WI38 (cell line): ENCODE measurements around the gene OGN.
"Not testable (repeated sequence)": the region's sequence is repeated elsewhere in the genome, so short reads cannot be mapped to it uniquely, and the experiment has no call there.

Source experiments
- H3K4me3 ChIP-seq: 2 replicates; pipeline ENCODE4 v1.5.1; 2011; ENCODE audit warnings: low read depth, mild to moderate bottlenecking, control low read depth, low read length
- TF ChIP-seq, protein P1 (sequence below): IDR thresholded peaks from 2 replicates; pipeline ENCODE4 v1.5.1; 2012; ENCODE audit warnings: low read depth, mild to moderate bottlenecking, control low read depth, low read length

Gene OGN

DNA sequence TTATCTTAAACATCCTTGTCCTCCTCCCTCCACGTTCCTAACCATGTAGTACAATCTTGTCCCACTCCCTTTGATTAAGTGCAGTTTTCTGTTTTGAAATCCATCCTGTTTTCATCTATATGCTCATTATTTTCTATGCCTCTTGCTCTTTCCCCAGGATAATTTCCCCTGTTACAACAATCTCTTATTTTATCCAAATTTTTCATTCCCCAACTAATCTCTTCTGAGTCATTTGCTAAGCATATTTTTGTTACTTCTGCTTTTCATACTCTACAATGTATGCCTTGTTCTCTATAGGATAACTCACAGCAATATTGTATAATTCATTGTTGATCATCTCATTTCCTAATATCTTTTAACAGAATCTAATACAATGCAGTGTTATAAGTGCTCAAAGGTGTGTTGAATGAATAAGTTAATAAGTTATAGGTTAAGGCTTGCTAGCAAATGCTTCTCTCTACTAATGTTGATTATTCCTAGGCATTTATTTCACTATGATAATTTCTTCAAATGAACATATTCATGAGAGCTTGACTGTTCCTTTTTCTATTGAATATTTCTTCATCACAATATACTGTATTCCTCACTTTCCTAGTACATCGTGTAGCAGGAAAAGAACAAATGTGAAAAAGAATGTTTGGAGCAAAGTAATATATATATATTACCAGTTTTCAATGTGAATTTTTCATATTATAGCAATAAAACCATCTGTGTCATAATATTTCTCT lies 18.4 kb upstream of the OGN start:
- TF ChIP-seq, protein P1, sequence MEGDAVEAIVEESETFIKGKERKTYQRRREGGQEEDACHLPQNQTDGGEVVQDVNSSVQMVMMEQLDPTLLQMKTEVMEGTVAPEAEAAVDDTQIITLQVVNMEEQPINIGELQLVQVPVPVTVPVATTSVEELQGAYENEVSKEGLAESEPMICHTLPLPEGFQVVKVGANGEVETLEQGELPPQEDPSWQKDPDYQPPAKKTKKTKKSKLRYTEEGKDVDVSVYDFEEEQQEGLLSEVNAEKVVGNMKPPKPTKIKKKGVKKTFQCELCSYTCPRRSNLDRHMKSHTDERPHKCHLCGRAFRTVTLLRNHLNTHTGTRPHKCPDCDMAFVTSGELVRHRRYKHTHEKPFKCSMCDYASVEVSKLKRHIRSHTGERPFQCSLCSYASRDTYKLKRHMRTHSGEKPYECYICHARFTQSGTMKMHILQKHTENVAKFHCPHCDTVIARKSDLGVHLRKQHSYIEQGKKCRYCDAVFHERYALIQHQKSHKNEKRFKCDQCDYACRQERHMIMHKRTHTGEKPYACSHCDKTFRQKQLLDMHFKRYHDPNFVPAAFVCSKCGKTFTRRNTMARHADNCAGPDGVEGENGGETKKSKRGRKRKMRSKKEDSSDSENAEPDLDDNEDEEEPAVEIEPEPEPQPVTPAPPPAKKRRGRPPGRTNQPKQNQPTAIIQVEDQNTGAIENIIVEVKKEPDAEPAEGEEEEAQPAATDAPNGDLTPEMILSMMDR, result no peak
- H3K4me3 ChIP-seq, result no peak overlapping the region

GRCh38 chr9:92414566-92414965 lies 10.2 kb upstream of the OGN start:
- TF ChIP-seq, protein P1, result no peak

DNA sequence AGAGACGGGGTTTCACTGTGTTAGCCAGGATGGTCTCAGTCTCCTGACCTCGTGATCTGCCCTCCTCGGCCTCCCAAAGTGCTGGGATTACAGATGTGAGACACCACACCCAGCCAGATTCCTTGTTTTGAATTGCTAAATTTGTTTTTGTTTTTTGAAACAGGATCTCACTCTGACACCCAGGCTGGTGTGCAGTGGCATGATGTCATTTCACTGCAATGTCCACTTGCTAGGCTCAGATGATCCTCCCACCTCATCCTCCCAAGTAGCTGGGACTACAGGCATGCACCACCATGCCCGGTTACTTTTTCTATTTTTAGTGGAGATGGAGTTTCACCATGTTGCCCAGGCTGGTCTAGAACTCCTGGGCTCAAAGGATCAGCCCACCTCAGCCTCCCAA lies 6.8 kb upstream of the OGN start:
- not testable (repeated sequence) for H3K4me3 ChIP-seq

More at GRCh38 chr9:92414566-92414965, 10.2 kb upstream of the OGN start:
- H3K4me3 ChIP-seq, result no peak overlapping the region

DNA sequence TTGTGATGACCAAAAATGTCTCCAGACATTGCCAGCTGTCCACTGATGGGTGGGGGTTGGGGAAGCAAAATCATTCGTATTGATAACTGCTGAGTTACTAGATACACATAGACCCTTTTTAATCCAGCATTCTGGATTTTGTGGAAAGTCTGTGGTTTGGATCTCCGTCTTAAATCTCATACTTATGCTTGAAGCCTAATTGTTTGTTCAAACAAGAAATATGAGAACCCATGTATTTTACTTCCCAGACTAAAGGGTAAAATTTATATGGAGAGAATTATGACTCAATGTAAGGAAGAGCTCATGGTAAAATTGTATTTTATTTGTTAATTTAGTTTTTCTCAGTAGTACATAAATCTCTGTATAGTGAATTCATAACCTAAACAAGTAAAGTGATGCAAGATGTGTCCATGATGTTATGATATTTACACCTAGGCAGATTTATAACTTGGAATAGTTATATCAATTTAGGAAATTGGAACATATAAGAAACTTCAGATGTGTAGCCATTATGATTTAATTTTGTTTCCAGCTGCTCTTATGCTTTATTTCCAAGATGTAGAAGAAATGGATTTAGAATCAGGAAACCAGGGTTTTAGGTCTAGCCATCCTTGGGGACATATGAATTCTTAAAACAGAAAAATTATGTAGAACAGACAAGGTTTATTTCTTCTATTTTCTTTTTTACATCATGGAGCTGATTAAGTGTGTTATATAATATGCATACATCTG lies 4.5 kb upstream of the OGN start:
- H3K4me3 ChIP-seq, result no peak overlapping the region
- TF ChIP-seq, protein P1, result no peak

DNA sequence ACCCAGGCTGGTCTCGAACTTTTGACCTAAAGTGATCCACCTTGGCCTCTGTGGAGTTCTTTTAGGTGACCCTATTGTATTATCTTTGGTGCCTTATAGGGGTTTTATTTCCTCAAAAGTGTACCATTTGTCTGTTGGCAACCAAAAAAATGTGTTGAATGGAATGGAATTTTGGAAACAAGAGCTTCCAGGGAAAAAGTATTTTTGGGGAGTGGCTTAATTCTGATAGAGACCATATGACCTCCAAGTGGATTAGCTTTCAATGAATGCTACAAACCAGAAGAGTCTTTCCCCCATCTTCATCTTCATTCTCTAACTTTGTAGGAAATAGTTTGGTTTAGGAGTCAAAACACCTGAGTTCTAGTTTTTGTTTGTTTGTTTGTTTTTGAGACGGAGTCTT lies 3.4 kb upstream of the OGN start:
- H3K4me3 ChIP-seq, result no peak overlapping the region
- TF ChIP-seq, protein P1, result no peak

- TF ChIP-seq, protein P1, result no peak
- no peak overlapping the region for H3K4me3 ChIP-seq
Measured at GRCh38 chr9:92406477-92406876, 2.1 kb upstream of the OGN start.

GRCh38 chr9:92405818-92406217 lies 1.4 kb upstream of the OGN start:
- TF ChIP-seq, protein P1, result no peak
- no peak overlapping the region for H3K4me3 ChIP-seq
